IPS-15b (cell line): ENCODE results near the gene CCDC195.
"Not testable (repeated sequence)": the region's sequence is repeated elsewhere in the genome, so short reads cannot be mapped to it uniquely, and the experiment has no call there.

Experiments used
- H3K27me3 ChIP-seq: one replicate; pipeline ENCODE4 v1.6.1; 2013; ENCODE audit warnings: low read length; ENCODE audit not compliant: control insufficient read depth, insufficient read depth
- H3K36me3 ChIP-seq: one replicate; pipeline ENCODE4 v1.6.1; 2013; ENCODE audit warnings: low read length; ENCODE audit not compliant: control insufficient read depth, insufficient read depth
- H3K4me1 ChIP-seq: one replicate; pipeline ENCODE4 v1.6.1; 2013; ENCODE audit warnings: mild to moderate bottlenecking, low read length; ENCODE audit not compliant: control insufficient read depth, insufficient read depth
- H3K4me3 ChIP-seq: one replicate; pipeline ENCODE4 v1.5.1; 2013; ENCODE audit warnings: low read depth, low read length
- H3K9ac ChIP-seq: one replicate; pipeline ENCODE4 v1.6.1; 2013; ENCODE audit warnings: low read depth, mild to moderate bottlenecking, low read length
- H3K9me3 ChIP-seq: one replicate; pipeline ENCODE4 v1.6.1; 2013; ENCODE audit warnings: mild to moderate bottlenecking, low read length; ENCODE audit not compliant: control insufficient read depth, insufficient read depth

Gene CCDC195

GRCh38 chr2:224688997-224689396 is 27.2 kb downstream of the CCDC195 start:
- Histone ChIP-seq H3K9ac (no peak overlapping the region), H3K27me3 (no peaks in the 10 kb centered on the region), H3K4me1 (no peaks in the 10 kb centered on the region), H3K36me3 (no peaks in the 10 kb centered on the region), H3K9me3 (no peaks in the 10 kb centered on the region), H3K4me3 (no peak overlapping the region)

- H3K4me1 ChIP-seq: no peaks in the 10 kb centered on the region
- no peak overlapping the region for H3K9ac ChIP-seq
- no peak overlapping the region for H3K4me3 ChIP-seq
- no peaks in the 10 kb centered on the region for H3K9me3 ChIP-seq
- no peaks in the 10 kb centered on the region for H3K27me3 ChIP-seq
- H3K36me3 ChIP-seq: no peaks in the 10 kb centered on the region
Measured at GRCh38 chr2:224687156-224687555, 29.0 kb downstream of the CCDC195 start.

- Histone ChIP-seq H3K27me3 (no peaks in the 10 kb centered on the region), H3K9ac (no peak overlapping the region), H3K4me1 (no peaks in the 10 kb centered on the region), H3K36me3 (no peaks in the 10 kb centered on the region), H3K4me3 (no peak overlapping the region), H3K9me3 (no peaks in the 10 kb centered on the region)
Measured at GRCh38 chr2:224685121-224685520, 31.0 kb downstream of the CCDC195 start.

- Histone ChIP-seq H3K9ac (no peak overlapping the region), H3K4me3 (no peak overlapping the region), H3K4me1 (no peaks in the 10 kb centered on the region), H3K9me3 (no peaks in the 10 kb centered on the region), H3K36me3 (no peaks in the 10 kb centered on the region), H3K27me3 (no peaks in the 10 kb centered on the region)
Measured at GRCh38 chr2:224682134-224682533, 34.0 kb downstream of the CCDC195 start.

- Histone ChIP-seq H3K9me3 (no peaks in the 10 kb centered on the region), H3K27me3 (no peaks in the 10 kb centered on the region), H3K9ac (no peak overlapping the region), H3K4me1 (peaks cover 4% of the 10 kb centered on the region), H3K36me3 (no peaks in the 10 kb centered on the region), H3K4me3 (no peak overlapping the region)
Measured at GRCh38 chr2:224671731-224672130, 44.4 kb downstream of the CCDC195 start.

GRCh38 chr2:224670203-224670602 is 46.0 kb downstream of the CCDC195 start:
- no peak overlapping the region for H3K4me3 ChIP-seq
- H3K4me1 ChIP-seq: peaks cover 4% of the 10 kb centered on the region
- no peaks in the 10 kb centered on the region for H3K36me3 ChIP-seq
- no peak overlapping the region for H3K9ac ChIP-seq
- no peaks in the 10 kb centered on the region for H3K27me3 ChIP-seq
- H3K9me3 ChIP-seq: no peaks in the 10 kb centered on the region

GRCh38 chr2:224669449-224669848 is 46.7 kb downstream of the CCDC195 start:
- no peaks in the 10 kb centered on the region for H3K9me3 ChIP-seq

GRCh38 chr2:224668123-224668909 is 47.8 kb downstream of the CCDC195 start:
- Histone ChIP-seq H3K27me3 (no peaks in the 10 kb centered on the region), H3K9me3 (no peaks in the 10 kb centered on the region), H3K9ac (no peak overlapping the region), H3K4me3 (no peak overlapping the region), H3K4me1 (peaks cover 4% of the 10 kb centered on the region), H3K36me3 (no peaks in the 10 kb centered on the region)

More at GRCh38 chr2:224669449-224669848, 46.7 kb downstream of the CCDC195 start:
- Histone ChIP-seq H3K4me3 (no peak overlapping the region), H3K27me3 (no peaks in the 10 kb centered on the region), H3K36me3 (no peaks in the 10 kb centered on the region), H3K4me1 (peaks cover 4% of the 10 kb centered on the region), H3K9ac (no peak overlapping the region)

GRCh38 chr2:224666951-224667553 is 49.1 kb downstream of the CCDC195 start:
- H3K9ac ChIP-seq: no peak overlapping the region
- no peaks in the 10 kb centered on the region for H3K27me3 ChIP-seq
- no peak overlapping the region for H3K4me3 ChIP-seq
- H3K36me3 ChIP-seq: no peaks in the 10 kb centered on the region
- peaks cover 4% of the 10 kb centered on the region for H3K4me1 ChIP-seq
- no peaks in the 10 kb centered on the region for H3K9me3 ChIP-seq

GRCh38 chr2:224663322-224663721 is 52.8 kb downstream of the CCDC195 start:
- not testable (repeated sequence) for H3K4me1 ChIP-seq, H3K4me3 ChIP-seq, H3K27me3 ChIP-seq, H3K9me3 ChIP-seq, H3K36me3 ChIP-seq, H3K9ac ChIP-seq

- H3K36me3 ChIP-seq, H3K9ac ChIP-seq, H3K4me3 ChIP-seq, H3K4me1 ChIP-seq, H3K27me3 ChIP-seq, H3K9me3 ChIP-seq: not testable (repeated sequence)
Measured at GRCh38 chr2:224661708-224662107, 54.5 kb downstream of the CCDC195 start.

- Histone ChIP-seq H3K4me3 (no peak overlapping the region), H3K9me3 (no peaks in the 10 kb centered on the region), H3K27me3 (no peaks in the 10 kb centered on the region), H3K9ac (no peak overlapping the region), H3K4me1 (no peaks in the 10 kb centered on the region), H3K36me3 (no peaks in the 10 kb centered on the region)
Measured at GRCh38 chr2:224659714-224660113, 56.5 kb downstream of the CCDC195 start.
